Activated naive CD4-positive, alpha-beta T cell treated with anti-CD3 and anti-CD28 coated beads, Interleukin-2, amount 50 U/mL, for 24 hours (primary cell): ENCODE results near the gene EFNB2.
A peak's percentile ranks its signal among the peaks of the same experiment; 100 is the strongest.

Experiments
- H3K27ac Mint-ChIP-seq: one replicate; pipeline ENCODE4 v1.8.0; 2021; ENCODE audit warnings: mild to moderate bottlenecking, mixed read lengths
- H3K27me3 Mint-ChIP-seq: one replicate; pipeline ENCODE4 v1.8.0; 2021; ENCODE audit warnings: mixed read lengths
- H3K36me3 Mint-ChIP-seq: one replicate; pipeline ENCODE4 v1.8.0; 2021; ENCODE audit warnings: mixed read lengths
- H3K4me1 Mint-ChIP-seq: one replicate; pipeline ENCODE4 v1.8.0; 2021; ENCODE audit warnings: mixed read lengths
- H3K4me3 Mint-ChIP-seq: one replicate; pipeline ENCODE4 v1.8.0; 2021; ENCODE audit warnings: mild to moderate bottlenecking, mixed read lengths
- H3K9me3 Mint-ChIP-seq: one replicate; pipeline ENCODE4 v1.8.0; 2021; ENCODE audit warnings: mixed read lengths

EFNB2 gene

DNA sequence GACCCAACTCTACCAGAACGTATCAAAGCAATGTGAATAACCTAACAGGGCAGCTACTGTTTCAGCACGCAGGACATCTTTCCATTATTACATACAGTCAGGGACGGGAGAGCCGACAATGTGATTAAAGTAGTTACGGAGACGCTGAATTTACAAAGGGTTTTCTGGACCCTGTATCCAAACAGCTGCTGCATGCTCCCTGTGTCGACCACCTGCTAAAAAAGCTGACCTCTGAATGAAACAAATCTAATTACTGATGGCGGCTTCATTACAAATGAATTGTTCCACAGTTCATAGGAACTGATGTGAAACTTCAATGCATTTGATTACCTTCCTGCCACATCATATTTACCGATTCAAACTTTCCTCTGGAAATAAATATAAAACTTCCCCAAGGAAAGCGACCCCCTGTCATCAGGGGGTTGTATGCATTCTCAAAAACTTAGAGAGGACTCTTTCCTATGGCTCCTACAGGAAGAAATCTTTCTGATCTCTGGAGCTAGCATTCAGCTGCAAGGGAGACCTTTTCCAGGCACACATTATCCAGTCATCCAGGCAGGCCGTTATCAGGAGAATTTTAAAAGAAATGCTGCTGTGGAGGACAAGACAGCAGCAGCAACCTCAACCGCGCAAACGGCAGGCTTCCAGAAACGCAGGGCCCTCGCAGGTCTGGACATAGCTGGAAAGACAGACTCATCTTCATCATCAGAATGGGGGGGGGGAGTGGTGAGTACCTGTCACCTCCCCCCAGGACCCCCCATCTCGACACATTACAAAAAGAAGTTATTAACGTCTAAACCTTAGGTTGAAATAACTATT is 3.1 kb downstream of the EFNB2 start:
- no peaks in the 10 kb centered on the region for H3K36me3 Mint-ChIP-seq
- peak overlapping the region; percentile 71 for H3K4me3 Mint-ChIP-seq
- peaks cover 30% of the 10 kb centered on the region for H3K27me3 Mint-ChIP-seq
- peaks cover 20% of the 10 kb centered on the region for H3K4me1 Mint-ChIP-seq
- no peak overlapping the region for H3K27ac Mint-ChIP-seq
- no peaks in the 10 kb centered on the region for H3K9me3 Mint-ChIP-seq

DNA sequence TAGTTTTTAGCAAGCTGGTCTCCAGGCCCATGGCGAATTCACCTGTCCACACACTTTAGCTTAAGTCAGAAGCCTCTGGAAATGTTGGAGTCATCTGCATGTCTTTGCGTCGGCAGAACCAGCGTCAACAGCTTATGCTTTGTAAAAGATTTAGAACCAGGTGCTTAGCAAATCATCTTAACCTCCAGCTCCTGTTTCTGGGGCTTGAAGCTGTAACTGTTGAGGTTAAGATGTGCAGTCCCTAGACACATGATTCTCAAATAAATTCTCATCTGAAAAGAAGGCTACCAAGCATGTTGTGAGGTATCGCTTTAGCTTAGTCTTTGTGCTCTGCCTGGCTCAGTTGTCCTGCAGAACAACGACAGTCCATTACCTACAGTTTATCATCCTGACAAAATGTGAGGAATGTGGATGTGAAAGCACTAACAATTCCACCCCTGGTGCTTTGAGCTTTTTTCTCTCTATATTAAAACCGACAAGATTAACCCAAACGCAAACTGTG is 4.4 kb downstream of the EFNB2 start:
- Mint-ChIP-seq H3K36me3 (no peaks in the 10 kb centered on the region), H3K9me3 (no peaks in the 10 kb centered on the region), H3K27me3 (peaks cover 34% of the 10 kb centered on the region), H3K27ac (no peak overlapping the region), H3K4me3 (no peak overlapping the region), H3K4me1 (peaks cover 13% of the 10 kb centered on the region)

DNA sequence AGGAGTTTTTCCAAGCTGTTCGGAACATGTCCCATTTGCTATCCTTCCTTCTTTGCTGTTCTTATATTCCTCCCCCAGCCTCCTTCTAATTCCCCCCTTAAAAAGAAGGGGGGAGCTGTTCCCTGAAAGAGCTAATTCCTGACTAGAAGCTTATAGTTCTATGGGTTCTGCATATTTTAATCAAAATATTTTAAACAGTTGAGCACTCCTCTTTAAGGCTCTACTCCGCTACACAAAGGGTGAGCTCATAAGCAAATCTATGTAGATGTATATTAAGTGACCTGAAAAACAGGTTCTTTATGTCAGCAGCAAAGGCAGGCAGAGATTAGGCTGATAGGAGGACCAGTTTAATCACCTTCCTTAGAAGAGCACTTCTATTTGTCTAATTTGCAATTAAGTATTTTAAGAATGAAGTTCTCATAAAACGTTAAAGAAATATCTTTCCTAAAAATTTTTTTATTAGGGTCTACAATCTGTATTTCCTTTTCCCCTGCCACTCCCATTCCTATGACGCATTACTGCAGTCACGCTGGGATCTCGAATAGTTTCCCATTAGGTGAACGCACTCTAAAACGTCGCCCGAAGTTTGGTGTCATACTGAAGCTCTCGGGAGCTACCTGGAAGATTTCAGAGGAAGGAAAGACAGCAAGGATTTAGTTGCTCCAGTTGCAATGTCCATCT is 5.2 kb downstream of the EFNB2 start:
- no peaks in the 10 kb centered on the region for H3K36me3 Mint-ChIP-seq
- no peak overlapping the region for H3K27ac Mint-ChIP-seq
- peaks cover 34% of the 10 kb centered on the region for H3K27me3 Mint-ChIP-seq

GRCh38 chr13:106529415-106530170 is 5.9 kb downstream of the EFNB2 start:
- no peak overlapping the region for H3K4me3 Mint-ChIP-seq
- peaks cover 34% of the 10 kb centered on the region for H3K27me3 Mint-ChIP-seq
- no peaks in the 10 kb centered on the region for H3K36me3 Mint-ChIP-seq
- H3K9me3 Mint-ChIP-seq: no peaks in the 10 kb centered on the region
- H3K27ac Mint-ChIP-seq: no peak overlapping the region
- peaks cover 13% of the 10 kb centered on the region for H3K4me1 Mint-ChIP-seq

More for the DNA sequence above, 5.2 kb downstream of the EFNB2 start:
- H3K9me3 Mint-ChIP-seq: no peaks in the 10 kb centered on the region
- no peak overlapping the region for H3K4me3 Mint-ChIP-seq
- peaks cover 13% of the 10 kb centered on the region for H3K4me1 Mint-ChIP-seq

DNA sequence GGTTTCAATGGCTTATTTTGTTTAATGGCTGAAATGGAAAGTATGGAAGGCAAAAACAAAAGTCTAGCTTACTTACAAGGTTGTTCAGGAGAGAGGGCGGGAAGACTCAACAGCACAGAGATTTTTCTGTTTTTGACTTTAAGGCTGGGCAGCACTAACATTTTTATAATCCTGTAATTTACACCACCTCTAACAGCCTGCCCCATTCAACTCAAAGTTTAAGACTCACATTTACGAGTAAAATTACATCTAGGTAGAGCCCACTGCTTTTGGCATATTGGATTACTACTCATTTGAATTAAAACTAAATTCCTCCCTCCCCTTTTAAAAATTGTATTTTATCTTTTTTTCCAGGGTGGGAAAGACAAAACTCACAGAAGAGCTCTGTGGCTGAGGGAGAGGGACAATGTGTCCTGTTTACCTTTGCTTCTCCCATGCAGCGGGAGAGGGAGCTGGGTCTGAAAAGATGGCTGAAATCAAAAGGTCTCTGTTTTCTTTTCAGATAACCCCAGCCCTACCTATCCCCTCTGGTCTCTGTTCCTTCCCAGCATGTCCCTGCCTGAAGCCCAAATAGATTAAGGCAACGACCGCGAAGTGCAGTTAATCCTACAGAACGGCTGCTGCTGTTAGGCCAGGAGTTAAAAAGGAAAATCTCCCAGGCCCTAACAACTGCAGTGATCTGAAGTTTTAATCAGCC is 6.6 kb downstream of the EFNB2 start:
- Mint-ChIP-seq H3K36me3 (no peaks in the 10 kb centered on the region), H3K27me3 (peaks cover 32% of the 10 kb centered on the region), H3K27ac (no peak overlapping the region), H3K4me3 (no peak overlapping the region), H3K9me3 (no peaks in the 10 kb centered on the region), H3K4me1 (peaks cover 13% of the 10 kb centered on the region)

DNA sequence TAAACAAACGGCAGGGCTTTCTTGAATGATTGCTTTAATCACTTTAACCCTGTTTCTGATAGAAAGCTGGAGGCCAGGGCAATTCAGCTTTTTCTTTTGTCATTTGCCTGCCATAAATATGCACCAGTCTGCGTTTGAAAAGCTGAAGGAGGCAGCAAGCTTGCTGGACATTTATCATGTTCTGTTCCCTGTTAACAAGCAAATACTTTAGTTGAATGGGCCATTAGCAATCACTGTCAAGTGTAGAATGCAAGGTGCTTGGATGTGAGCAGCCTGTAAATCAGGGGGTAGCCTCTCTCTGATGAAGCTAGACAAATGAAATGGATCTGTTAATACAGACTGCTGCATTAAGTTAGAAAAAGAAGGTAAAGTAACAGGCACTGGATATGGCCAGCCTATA is 7.6 kb downstream of the EFNB2 start:
- Mint-ChIP-seq H3K36me3 (no peaks in the 10 kb centered on the region), H3K4me1 (peaks cover 3% of the 10 kb centered on the region), H3K9me3 (no peaks in the 10 kb centered on the region), H3K27me3 (peaks cover 26% of the 10 kb centered on the region), H3K27ac (no peak overlapping the region), H3K4me3 (no peak overlapping the region)

- Mint-ChIP-seq H3K4me1 (no peaks in the 10 kb centered on the region), H3K27ac (no peak overlapping the region)
Measured at GRCh38 chr13:106527445-106527801, 8.0 kb downstream of the EFNB2 start.

GRCh38 chr13:106526738-106527444 is 8.6 kb downstream of the EFNB2 start:
- Mint-ChIP-seq H3K27ac (no peak overlapping the region), H3K4me3 (no peak overlapping the region), H3K4me1 (no peaks in the 10 kb centered on the region), H3K9me3 (no peaks in the 10 kb centered on the region), H3K36me3 (no peaks in the 10 kb centered on the region), H3K27me3 (peaks cover 22% of the 10 kb centered on the region)

More at GRCh38 chr13:106527445-106527801, 8.0 kb downstream of the EFNB2 start:
- Mint-ChIP-seq H3K9me3 (no peaks in the 10 kb centered on the region), H3K4me3 (no peak overlapping the region), H3K36me3 (no peaks in the 10 kb centered on the region), H3K27me3 (peaks cover 22% of the 10 kb centered on the region)

DNA sequence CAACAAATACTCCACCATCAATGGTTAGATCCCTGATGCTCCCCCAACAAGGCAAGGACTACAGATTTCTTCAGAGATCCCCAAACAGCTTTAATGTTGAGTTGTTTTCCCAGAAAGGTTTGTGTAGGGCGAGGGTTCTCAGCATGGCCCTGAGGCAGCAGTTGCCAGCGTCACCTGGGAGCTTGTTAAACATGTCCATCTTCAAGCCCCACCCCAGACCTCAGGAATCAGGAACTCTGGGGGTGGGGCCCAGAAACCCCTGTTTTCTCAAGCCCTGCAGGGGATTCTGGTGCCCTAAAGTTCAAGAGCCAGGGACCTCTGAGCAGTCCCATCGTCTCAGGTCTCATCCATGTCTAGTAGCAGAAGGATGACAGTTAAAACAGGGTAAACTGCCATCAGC is 9.6 kb downstream of the EFNB2 start:
- Mint-ChIP-seq H3K9me3 (no peaks in the 10 kb centered on the region), H3K4me1 (no peaks in the 10 kb centered on the region), H3K27ac (no peak overlapping the region), H3K4me3 (no peak overlapping the region), H3K27me3 (peaks cover 26% of the 10 kb centered on the region), H3K36me3 (no peaks in the 10 kb centered on the region)

GRCh38 chr13:106524108-106524507 is 11.4 kb downstream of the EFNB2 start:
- Mint-ChIP-seq H3K36me3 (no peaks in the 10 kb centered on the region), H3K27me3 (peaks cover 24% of the 10 kb centered on the region), H3K4me1 (no peaks in the 10 kb centered on the region), H3K27ac (no peak overlapping the region), H3K4me3 (no peak overlapping the region), H3K9me3 (no peaks in the 10 kb centered on the region)

GRCh38 chr13:106523576-106523975 is 11.9 kb downstream of the EFNB2 start:
- H3K4me3 Mint-ChIP-seq: no peak overlapping the region
- no peaks in the 10 kb centered on the region for H3K4me1 Mint-ChIP-seq
- no peak overlapping the region for H3K27ac Mint-ChIP-seq
- H3K9me3 Mint-ChIP-seq: no peaks in the 10 kb centered on the region
- H3K27me3 Mint-ChIP-seq: peaks cover 24% of the 10 kb centered on the region
- no peaks in the 10 kb centered on the region for H3K36me3 Mint-ChIP-seq

DNA sequence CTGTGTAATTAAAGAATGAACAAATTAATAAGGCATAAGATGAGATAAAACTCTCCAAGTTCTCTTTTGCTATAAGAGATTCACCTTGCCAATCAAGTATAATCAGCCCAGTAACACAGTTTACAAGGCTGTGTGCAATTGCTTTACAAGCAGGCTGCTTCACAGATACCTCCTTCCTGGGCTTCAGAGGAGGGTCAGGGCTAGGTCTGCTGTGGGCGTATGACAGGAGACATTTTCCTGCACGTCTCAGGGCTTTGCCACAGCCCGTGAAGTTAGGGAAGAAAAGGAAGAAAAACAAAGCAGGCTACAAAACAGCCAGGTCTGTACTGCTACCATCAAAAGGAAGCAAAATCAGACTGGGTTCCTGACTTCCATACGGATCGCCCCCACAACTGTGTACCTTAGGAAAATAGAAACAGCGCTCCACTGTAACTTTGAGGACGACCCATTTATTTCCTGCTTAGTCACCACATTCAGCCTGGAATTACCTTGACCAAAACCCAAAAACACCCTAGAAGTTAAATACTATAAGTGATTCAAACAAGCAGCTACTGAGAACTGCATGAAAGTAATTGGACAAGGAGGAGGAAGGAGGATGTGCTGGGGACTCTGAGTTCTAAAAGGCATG is 12.4 kb downstream of the EFNB2 start:
- Mint-ChIP-seq H3K9me3 (no peaks in the 10 kb centered on the region), H3K27ac (no peak overlapping the region), H3K36me3 (no peaks in the 10 kb centered on the region), H3K27me3 (peaks cover 20% of the 10 kb centered on the region), H3K4me3 (no peak overlapping the region), H3K4me1 (no peaks in the 10 kb centered on the region)

DNA sequence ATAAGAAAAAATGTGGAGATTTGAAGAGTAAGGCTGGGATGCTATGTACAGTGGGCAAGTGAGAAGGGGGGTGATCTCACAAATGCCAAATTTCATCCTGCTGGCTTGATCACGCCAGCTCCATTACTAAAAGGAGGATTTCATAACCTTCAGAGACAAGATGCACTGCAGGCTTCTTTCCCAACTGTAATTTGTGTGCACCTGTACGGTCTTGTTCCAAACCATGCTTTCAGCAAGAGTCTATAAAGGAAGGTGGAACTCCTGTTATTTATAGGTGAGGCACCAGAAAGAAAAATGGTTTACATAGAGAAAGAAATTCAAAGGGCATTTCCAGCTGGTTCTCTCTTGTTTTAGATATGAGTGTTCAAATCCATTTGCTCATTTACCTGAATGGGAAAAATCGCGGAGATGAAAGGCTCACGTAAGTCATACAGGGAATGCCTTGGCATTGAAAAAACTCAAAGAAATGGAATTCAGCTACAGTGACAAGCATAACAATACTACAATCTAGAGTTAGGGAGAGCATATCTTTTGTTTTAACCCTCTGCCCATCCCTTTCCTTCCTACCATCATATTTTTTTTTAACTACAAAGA is 13.3 kb downstream of the EFNB2 start:
- H3K9me3 Mint-ChIP-seq: no peaks in the 10 kb centered on the region
- no peak overlapping the region for H3K27ac Mint-ChIP-seq
- peaks cover 18% of the 10 kb centered on the region for H3K27me3 Mint-ChIP-seq
- no peaks in the 10 kb centered on the region for H3K4me1 Mint-ChIP-seq
- no peaks in the 10 kb centered on the region for H3K36me3 Mint-ChIP-seq
- no peak overlapping the region for H3K4me3 Mint-ChIP-seq

DNA sequence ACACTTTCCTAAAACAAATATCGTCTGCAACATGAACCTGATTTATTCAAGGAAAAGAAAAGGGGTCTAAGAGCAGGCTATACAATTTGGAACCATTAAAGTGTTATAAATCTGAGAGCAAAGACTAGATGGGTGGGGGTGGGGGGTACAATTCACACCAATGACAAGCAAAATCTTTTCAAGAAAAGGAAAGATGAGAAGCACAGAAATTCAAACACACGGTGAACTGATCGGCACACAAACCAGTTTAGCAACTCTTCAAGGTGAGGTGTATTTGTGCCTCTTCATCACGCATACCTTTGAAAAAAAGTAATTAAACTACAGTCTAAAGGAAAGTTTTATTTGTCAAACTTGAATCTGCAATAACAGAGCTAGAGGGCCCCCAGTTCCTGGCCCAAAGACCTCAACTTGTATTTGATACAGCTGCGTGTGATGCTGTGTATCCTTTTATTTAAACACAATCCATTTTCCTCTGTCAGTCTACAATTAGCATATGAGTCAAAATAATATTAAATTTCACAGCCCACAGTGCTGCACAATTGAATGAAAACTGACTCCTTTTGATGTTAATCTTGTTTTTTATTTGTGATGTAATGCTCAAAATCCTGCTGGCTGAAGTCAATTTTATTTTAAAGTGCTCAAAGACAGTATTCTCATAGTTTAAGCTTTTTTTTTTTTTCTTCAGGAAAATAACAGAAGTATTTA is 14.2 kb downstream of the EFNB2 start:
- Mint-ChIP-seq H3K4me1 (no peaks in the 10 kb centered on the region), H3K9me3 (no peaks in the 10 kb centered on the region), H3K27me3 (peaks cover 22% of the 10 kb centered on the region), H3K36me3 (no peaks in the 10 kb centered on the region), H3K4me3 (no peak overlapping the region), H3K27ac (no peak overlapping the region)
